ENCODE measurements around the gene FN1.

- TF ChIP-seq, protein P1, sequence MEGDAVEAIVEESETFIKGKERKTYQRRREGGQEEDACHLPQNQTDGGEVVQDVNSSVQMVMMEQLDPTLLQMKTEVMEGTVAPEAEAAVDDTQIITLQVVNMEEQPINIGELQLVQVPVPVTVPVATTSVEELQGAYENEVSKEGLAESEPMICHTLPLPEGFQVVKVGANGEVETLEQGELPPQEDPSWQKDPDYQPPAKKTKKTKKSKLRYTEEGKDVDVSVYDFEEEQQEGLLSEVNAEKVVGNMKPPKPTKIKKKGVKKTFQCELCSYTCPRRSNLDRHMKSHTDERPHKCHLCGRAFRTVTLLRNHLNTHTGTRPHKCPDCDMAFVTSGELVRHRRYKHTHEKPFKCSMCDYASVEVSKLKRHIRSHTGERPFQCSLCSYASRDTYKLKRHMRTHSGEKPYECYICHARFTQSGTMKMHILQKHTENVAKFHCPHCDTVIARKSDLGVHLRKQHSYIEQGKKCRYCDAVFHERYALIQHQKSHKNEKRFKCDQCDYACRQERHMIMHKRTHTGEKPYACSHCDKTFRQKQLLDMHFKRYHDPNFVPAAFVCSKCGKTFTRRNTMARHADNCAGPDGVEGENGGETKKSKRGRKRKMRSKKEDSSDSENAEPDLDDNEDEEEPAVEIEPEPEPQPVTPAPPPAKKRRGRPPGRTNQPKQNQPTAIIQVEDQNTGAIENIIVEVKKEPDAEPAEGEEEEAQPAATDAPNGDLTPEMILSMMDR (IDR thresholded peaks at IDR 0.05; ENCODE audit: borderline replicate concordance, extremely low read depth, low read length, poor library complexity, severe bottlenecking): no peak
- TF ChIP-seq EZH2 (IDR thresholded peaks at IDR 0.05; ENCODE audit: borderline replicate concordance, low read depth, low read length, severe bottlenecking): no peak
Observed at GRCh38 chr2:215394102-215394805, 41.6 kb downstream of the FN1 start.
